Hepatocyte (in vitro differentiated cells): ENCODE data around the gene OGFR.

Experiments
- CTCF ChIP-seq: fragments of 200-600 bp; sonication (generic); IDR thresholded peaks from 2 replicates; pipeline ENCODE4 v1.5.1; 2016; ENCODE audit warnings: antibody characterized with exemption, mild to moderate bottlenecking; ENCODE audit not compliant: poor library complexity
- EZH2phosphoT487 ChIP-seq: fragments of 200-600 bp; sonication (generic); IDR thresholded peaks from one replicate; pipeline ENCODE4 v1.6.1; 2018; ENCODE audit warnings: antibody characterized with exemption, mild to moderate bottlenecking, low read depth, moderate library complexity; ENCODE audit not compliant: unreplicated experiment, severe bottlenecking

- TF ChIP-seq EZH2phosphoT487 (no peak), CTCF (peak; percentile 5)
These were observed 55.8 kb downstream of the OGFR start for GRCh38 chr20:62860391-62860923.
